Measurements from ENCODE around the gene PTPRJ. TPM values are rescaled to one million over a fixed set of nuclear protein-coding genes. Genes with fewer than 3 reads are reported as not detected.

Gene PTPRJ
- total and polyA plus RNA-seq, 9 of the 15 experiments (the other 6 are each of a cell fraction or from before 2014, with no cell fraction given) = 0.56 to 10.7 (median 4.8) TPM

GRCh38 chr11:47946682-47947559 lies 33.4 kb upstream of the PTPRJ start (continued):
- TF ChIP-seq MAX (CRISPR knock-in tag; IDR thresholded peaks at IDR 0.05) (0 out of 2 replicates have a peak, but pooled peaks have one; percentile 23), MAZ (CRISPR knock-in tag; conservative IDR thresholded peaks at IDR 0.05 in 1 of 2, IDR thresholded peaks at IDR 0.05 in 1 of 2) (peak; percentile 40 to 48; a peak in 1 of 4 replicates), ZKSCAN1 (IDR thresholded peaks at IDR 0.05; ENCODE audit: low read depth, low read length) (0 out of 2 replicates have a peak, but pooled peaks have one; percentile 9), MGA (IDR thresholded peaks at IDR 0.05) (peak; percentile 62), SRSF7 (optimal IDR thresholded peaks at IDR 0.05; ENCODE audit: low read depth, low read length) (no peak), FOS (IDR thresholded peaks at IDR 0.05; ENCODE audit: extremely low read depth, insufficient read length) (peak; percentile 58), SRSF1 (IDR thresholded peaks at IDR 0.05; ENCODE audit: low read depth, low read length) (no peak), KLF6 (CRISPR knock-in tag; IDR thresholded peaks at IDR 0.05; ENCODE audit: borderline replicate concordance) (no peak; the same call in 1 of the 2 replicates), KDM1A (IDR thresholded peaks at IDR 0.05) (peak; percentile 89), HDAC3 (IDR thresholded peaks at IDR 0.05; ENCODE audit: borderline replicate concordance, partially characterized antibody) (peak; percentile 74), PHF21A (IDR thresholded peaks at IDR 0.05; ENCODE audit: borderline replicate concordance, low read depth) (no peak), PYGO2 (tag; IDR thresholded peaks at IDR 0.05) (no peak), TGIF2 (CRISPR knock-in tag; IDR thresholded peaks at IDR 0.05) (no peak)

Measured in K562 (cell line).